Keratinocyte (primary cell): Measurements from ENCODE around the gene GPAT2. TPM values are rescaled to one million over a fixed set of nuclear protein-coding genes. Genes with fewer than 3 reads are reported as not detected.
"Not testable (repeated sequence)": the region's sequence is repeated elsewhere in the genome, so short reads cannot be mapped to it uniquely, and the experiment has no call there.

Experiments
- DNase-seq: peaks from one replicate; pipeline ENCODE4 v3.0.0-alpha.2; 2011; ENCODE audit warnings: low read depth, missing footprints, low spot score
- FAIRE-seq: peaks from 2 replicates; lab custom pipeline; 2011; peaks lifted over from hg19 to GRCh38; lab: Jason Lieb, UNC
- H2AFZ ChIP-seq: 2 replicates; pipeline ENCODE4 v1.6.0; 2012; ENCODE audit warnings: low read length, control low read depth, inconsistent platforms; ENCODE audit not compliant: control insufficient read depth
- H3K27ac ChIP-seq: 2 replicates; pipeline ENCODE4 v1.5.1; 2011; ENCODE audit warnings: low read length; ENCODE audit not compliant: control insufficient read depth, insufficient read depth
- H3K27me3 ChIP-seq: 3 replicates; pipeline ENCODE4 v1.6.0; 2011; ENCODE audit warnings: low read length; ENCODE audit not compliant: control insufficient read depth, insufficient read depth; ENCODE audit errors: extremely low read depth
- H3K36me3 ChIP-seq, 2 experiments: 2 replicates in 1 of 2; 3 replicates in 1 of 2; pipeline ENCODE4 v1.5.1; 2011; ENCODE audit warnings: low read length in 2 of 2, mild to moderate bottlenecking in 1 of 2; ENCODE audit not compliant: control insufficient read depth in 2 of 2, insufficient read depth in 2 of 2; ENCODE audit errors: extremely low read depth in 1 of 2
- H3K4me1 ChIP-seq: 3 replicates; pipeline ENCODE4 v1.5.1; 2011; ENCODE audit warnings: low read length; ENCODE audit not compliant: control insufficient read depth, insufficient read depth; ENCODE audit errors: extremely low read depth
- H3K4me2 ChIP-seq: 3 replicates; pipeline ENCODE4 v1.6.0; 2011; ENCODE audit warnings: low read depth, low read length; ENCODE audit not compliant: control insufficient read depth, insufficient read depth; ENCODE audit errors: extremely low read depth
- H3K4me3 ChIP-seq, 3 experiments: fragments of 200-600 bp in 1 of 3; sonication (generic) in 1 of 3; 2 replicates in 2 of 3; 3 replicates in 1 of 3; pipeline ENCODE4 v1.5.1; 2011 to 2016; ENCODE audit warnings: low read length in 3 of 3, mild to moderate bottlenecking in 3 of 3, control low read depth in 2 of 3, inconsistent platforms in 1 of 3, low read depth in 1 of 3, mixed read lengths in 1 of 3, mixed run types in 1 of 3, moderate library complexity in 1 of 3; ENCODE audit not compliant: control insufficient read depth in 2 of 3, insufficient read depth in 2 of 3; ENCODE audit errors: extremely low read depth in 1 of 3
- H3K79me2 ChIP-seq: 2 replicates; pipeline ENCODE4 v1.6.0; 2012; ENCODE audit warnings: low read length; ENCODE audit not compliant: control insufficient read depth, insufficient read depth
- H3K9ac ChIP-seq: 3 replicates; pipeline ENCODE4 v1.6.0; 2011; ENCODE audit warnings: low read length; ENCODE audit not compliant: control insufficient read depth, insufficient read depth; ENCODE audit errors: extremely low read depth
- H3K9me1 ChIP-seq: 3 replicates; pipeline ENCODE4 v1.6.0; 2011; ENCODE audit warnings: low read length; ENCODE audit not compliant: control insufficient read depth, insufficient read depth; ENCODE audit errors: extremely low read depth
- H3K9me3 ChIP-seq: 2 replicates; pipeline ENCODE4 v1.5.1; 2012; ENCODE audit warnings: low read depth, low read length; ENCODE audit not compliant: control insufficient read depth
- H4K20me1 ChIP-seq: 3 replicates; pipeline ENCODE4 v1.6.0; 2011; ENCODE audit warnings: low read length; ENCODE audit not compliant: control insufficient read depth, insufficient read depth; ENCODE audit errors: extremely low read depth
- dilution Hi-C: fragments of 300-500 bp; cut with MboI; formaldehyde crosslinking; loops from one replicate; pipeline ENCODE4 v1.7.0; 2020; ENCODE audit warnings: low sequenced_read_pairs; ENCODE audit not compliant: extremely low pct_ligation_motif_present
- polyA plus RNA-seq, 5 experiments: library from polyadenylated mRNA; depleted of rRNA in 3 of 5; stranded (reverse) in 3 of 5; stranded (forward) in 1 of 5; unstranded in 1 of 5; fragments of >200 nt; gene quantifications; 1 replicate in 1 of 5; 2 replicates in 3 of 5; 3 replicates in 1 of 5; pipeline versions ENCODE4 v1.2.1 to v1.2.3, GENCODE V29; 2011 to 2012; ENCODE audit warnings: missing spikeins in 2 of 5, low read depth in 1 of 5, low replicate concordance in 1 of 5

GPAT2 gene
- polyA plus RNA-seq, 1 donor (not counting 4 experiments of a cell fraction or from before 2014, with no cell fraction given), result 0.05 TPM

- H2AFZ ChIP-seq, H3K4me2 ChIP-seq, H3K9me3 ChIP-seq, H3K4me3 ChIP-seq, H3K27me3 ChIP-seq, H3K9me1 ChIP-seq, H3K4me1 ChIP-seq, dilution Hi-C loops, H4K20me1 ChIP-seq, H3K27ac ChIP-seq, H3K9ac ChIP-seq, FAIRE-seq, H3K36me3 ChIP-seq, H3K79me2 ChIP-seq, DNase-seq: not testable (repeated sequence)
Measured at GRCh38 chr2:96016321-96016720, 18.4 kb downstream of the GPAT2 start.

GRCh38 chr2:96012792-96013264 lies 21.9 kb downstream of the GPAT2 start:
- H3K9me3 ChIP-seq, H3K9me1 ChIP-seq, DNase-seq, H3K27ac ChIP-seq, H4K20me1 ChIP-seq, H3K4me2 ChIP-seq, H2AFZ ChIP-seq, H3K27me3 ChIP-seq, FAIRE-seq, H3K36me3 ChIP-seq, H3K9ac ChIP-seq, H3K4me1 ChIP-seq, dilution Hi-C loops, H3K79me2 ChIP-seq, H3K4me3 ChIP-seq: not testable (repeated sequence)

GRCh38 chr2:96012086-96012791 lies 22.5 kb downstream of the GPAT2 start:
- H3K9me3 ChIP-seq, H3K36me3 ChIP-seq, FAIRE-seq, H3K4me3 ChIP-seq, H3K4me2 ChIP-seq, H3K4me1 ChIP-seq, H3K9ac ChIP-seq, H3K27ac ChIP-seq, DNase-seq, H3K79me2 ChIP-seq, H4K20me1 ChIP-seq, dilution Hi-C loops, H3K27me3 ChIP-seq, H3K9me1 ChIP-seq, H2AFZ ChIP-seq: not testable (repeated sequence)

GRCh38 chr2:96011129-96011455 lies 23.6 kb downstream of the GPAT2 start:
- H3K27ac ChIP-seq, H4K20me1 ChIP-seq, H3K9me1 ChIP-seq, H3K4me1 ChIP-seq, H3K79me2 ChIP-seq, dilution Hi-C loops, H3K27me3 ChIP-seq, H3K9me3 ChIP-seq, H3K9ac ChIP-seq, H3K4me3 ChIP-seq, H3K4me2 ChIP-seq, H3K36me3 ChIP-seq, H2AFZ ChIP-seq, FAIRE-seq: not testable (repeated sequence)
- peak; percentile 33 for DNase-seq

- peak overlapping the region; percentile 43 for H2AFZ ChIP-seq
- DNase-seq, H3K79me2 ChIP-seq, H3K9me1 ChIP-seq, dilution Hi-C loops, H4K20me1 ChIP-seq, FAIRE-seq, H3K4me1 ChIP-seq, H3K27ac ChIP-seq, H3K9me3 ChIP-seq, H3K36me3 ChIP-seq, H3K27me3 ChIP-seq: not testable (repeated sequence)
- H3K9ac ChIP-seq, result peak overlapping the region; percentile 62
- peak overlapping the region; percentile 45 for H3K4me2 ChIP-seq
- H3K4me3 ChIP-seq, result peak overlapping the region in 2 of 3 experiments; percentile 41 to 43
Measured at GRCh38 chr2:96010320-96011128, 24.2 kb downstream of the GPAT2 start.
